Hepatocyte (in vitro differentiated cells): ENCODE results near the gene ZDHHC22. TPM values are rescaled to one million over a fixed set of nuclear protein-coding genes. Genes with fewer than 3 reads are reported as not detected.

ENCODE experiments used
- DNase-seq: peaks from one replicate; pipeline ENCODE4 v3.0.0-alpha.2; 2016; ENCODE audit warnings: low spot score
- H2AFZ ChIP-seq: fragments of 200-600 bp; sonication (generic); 2 replicates; pipeline ENCODE4 v1.6.0; 2016; ENCODE audit warnings: antibody characterized with exemption, mild to moderate bottlenecking
- H3K27ac ChIP-seq: fragments of 200-600 bp; sonication (generic); 2 replicates; pipeline ENCODE4 v1.5.1; 2016; ENCODE audit warnings: mild to moderate bottlenecking
- H3K27me3 ChIP-seq: fragments of 200-600 bp; sonication (generic); 2 replicates; pipeline ENCODE4 v1.6.1; 2016
- H3K36me3 ChIP-seq: fragments of 200-600 bp; sonication (generic); replicated peaks from 2 replicates; pipeline ENCODE4 v1.5.1; 2016; ENCODE audit warnings: low read depth; ENCODE audit not compliant: insufficient read depth
- H3K4me1 ChIP-seq: fragments of 200-600 bp; sonication (generic); 2 replicates; pipeline ENCODE4 v1.5.1; 2016; ENCODE audit warnings: mild to moderate bottlenecking, moderate library complexity; ENCODE audit not compliant: insufficient read depth
- H3K4me2 ChIP-seq: fragments of 200-600 bp; sonication (generic); 2 replicates; pipeline ENCODE4 v1.6.0; 2016
- H3K4me3 ChIP-seq: fragments of 200-600 bp; sonication (generic); 2 replicates; pipeline ENCODE4 v1.5.1; 2016; ENCODE audit warnings: mild to moderate bottlenecking
- H3K79me2 ChIP-seq: fragments of 200-600 bp; sonication (generic); 2 replicates; pipeline ENCODE4 v1.6.0; 2017; ENCODE audit warnings: mild to moderate bottlenecking
- H3K9me2 ChIP-seq: fragments of 200-600 bp; sonication (generic); replicated peaks from 2 replicates; pipeline ENCODE4 v1.6.0; 2017; ENCODE audit warnings: mild to moderate bottlenecking; ENCODE audit not compliant: insufficient read depth
- H3K9me3 ChIP-seq: fragments of 200-600 bp; sonication (generic); 2 replicates; pipeline ENCODE4 v1.5.1; 2016; ENCODE audit warnings: low read depth, mild to moderate bottlenecking
- H4K20me1 ChIP-seq: fragments of 200-600 bp; sonication (generic); 2 replicates; pipeline ENCODE4 v1.6.0; 2016; ENCODE audit warnings: mild to moderate bottlenecking; ENCODE audit not compliant: insufficient read depth, poor library complexity, severe bottlenecking
- CTCF ChIP-seq: fragments of 200-600 bp; sonication (generic); IDR thresholded peaks from 2 replicates; pipeline ENCODE4 v1.5.1; 2016; ENCODE audit warnings: antibody characterized with exemption, mild to moderate bottlenecking; ENCODE audit not compliant: poor library complexity
- EZH2 ChIP-seq: fragments of 200-600 bp; sonication (generic); IDR thresholded peaks from 2 replicates; pipeline ENCODE4 v1.6.1; 2016; ENCODE audit warnings: antibody characterized with exemption, mild to moderate bottlenecking, borderline replicate concordance
- EZH2phosphoT487 ChIP-seq: fragments of 200-600 bp; sonication (generic); IDR thresholded peaks from one replicate; pipeline ENCODE4 v1.6.1; 2018; ENCODE audit warnings: antibody characterized with exemption, mild to moderate bottlenecking, low read depth, moderate library complexity; ENCODE audit not compliant: unreplicated experiment, severe bottlenecking
- WGBS: methylation state at CpG from one replicate; pipeline ENCODE4 v1.1.6; 2016; ENCODE audit warnings: low lambda C conversion rate; ENCODE audit errors: missing lambda C conversion rate; 5-methylcytosine and 5-hydroxymethylcytosine counted together
- polyA plus RNA-seq: library from polyadenylated mRNA; unstranded; fragments of >200 nt; fragmentation: Nextera tagmentation; extraction: Ambion mirVana; gene quantifications from 2 replicates; pipeline ENCODE4 v1.2.1, GENCODE V29; 2016
- total RNA-seq: library from RNA; depleted of rRNA; stranded (reverse); fragments of >200 nt; gene quantifications from 2 replicates; pipeline ENCODE4 v1.2.3, GENCODE V29; 2014

Gene ZDHHC22
- total and polyA plus RNA-seq, 2 experiments from 2014 or later = not detected

- H3K4me2 ChIP-seq = peak overlapping the region; percentile 17
- no peaks in the 10 kb centered on the region for H3K27me3 ChIP-seq
- no peak for DNase-seq
- no peaks in the 10 kb centered on the region for H3K79me2 ChIP-seq
- H3K9me2 ChIP-seq = no peaks in the 10 kb centered on the region
- H3K27ac ChIP-seq = peak overlapping the region; percentile 50
- H2AFZ ChIP-seq = peak overlapping the region; percentile 23
- H3K4me1 ChIP-seq = peaks cover 25% of the 10 kb centered on the region
- no peaks in the 10 kb centered on the region for H3K36me3 ChIP-seq
- H4K20me1 ChIP-seq = no peaks in the 10 kb centered on the region
- no peak overlapping the region for H3K4me3 ChIP-seq
- 57% methylated on average over 5 of the region's 5 CpGs for WGBS
- no peaks in the 10 kb centered on the region for H3K9me3 ChIP-seq
- TF ChIP-seq EZH2phosphoT487 (no peak), CTCF (no peak), EZH2 (no peak)
Measured at GRCh38 chr14:77084985-77085384, 56.6 kb downstream of the ZDHHC22 start.

- Histone ChIP-seq H3K36me3 (no peaks in the 10 kb centered on the region), H3K9me2 (no peaks in the 10 kb centered on the region), H3K9me3 (no peaks in the 10 kb centered on the region), H3K79me2 (no peaks in the 10 kb centered on the region), H3K4me1 (peaks cover 25% of the 10 kb centered on the region), H4K20me1 (no peaks in the 10 kb centered on the region), H2AFZ (no peak overlapping the region), H3K27me3 (no peaks in the 10 kb centered on the region), H3K27ac (no peak overlapping the region), H3K4me2 (no peak overlapping the region), H3K4me3 (no peak overlapping the region)
- WGBS = 63% methylated on average over 3 of the region's 3 CpGs
- DNase-seq = no peak
- TF ChIP-seq EZH2 (no peak), EZH2phosphoT487 (no peak), CTCF (no peak)
Measured at GRCh38 chr14:77083082-77083481, 58.5 kb downstream of the ZDHHC22 start.

- H3K27ac ChIP-seq = no peak overlapping the region
- WGBS = 82% methylated on average over 3 of the region's 3 CpGs
- H3K4me3 ChIP-seq = no peak overlapping the region
- no peak overlapping the region for H2AFZ ChIP-seq
- H3K27me3 ChIP-seq = no peaks in the 10 kb centered on the region
- no peaks in the 10 kb centered on the region for H4K20me1 ChIP-seq
- H3K79me2 ChIP-seq = no peaks in the 10 kb centered on the region
- H3K9me2 ChIP-seq = no peaks in the 10 kb centered on the region
- DNase-seq = no peak
- H3K4me2 ChIP-seq = no peak overlapping the region
- TF ChIP-seq CTCF = no peak
- no peak for TF ChIP-seq EZH2phosphoT487
- no peak for TF ChIP-seq EZH2
- peaks cover 20% of the 10 kb centered on the region for H3K4me1 ChIP-seq
- no peaks in the 10 kb centered on the region for H3K9me3 ChIP-seq
- H3K36me3 ChIP-seq = no peaks in the 10 kb centered on the region
Measured at GRCh38 chr14:77082356-77082755, 59.2 kb downstream of the ZDHHC22 start.

Other genes starting within 250 kb of the ZDHHC22 start
- 26.8 and 34.5 TPM in 2 replicates for gene IRF2BPL, start 113.1 kb downstream of the ZDHHC22 start, total RNA-seq
- gene IRF2BPL, start 113.1 kb downstream of the ZDHHC22 start, polyA plus RNA-seq = 38.9 and 52.1 TPM in 2 replicates
- 25.6 and 29.6 TPM in 2 replicates for gene CIPC, start 43.5 kb downstream of the ZDHHC22 start, total RNA-seq
- 9.6 and 10.5 TPM in 2 replicates for gene CIPC, start 43.5 kb downstream of the ZDHHC22 start, polyA plus RNA-seq
- 4.9 and 5.1 TPM in 2 replicates for gene TMEM63C, start 40.0 kb upstream of the ZDHHC22 start, total RNA-seq
- gene TMEM63C, start 40.0 kb upstream of the ZDHHC22 start, polyA plus RNA-seq = 5.4 and 9.7 TPM in 2 replicates
- gene NGB, start 129.4 kb upstream of the ZDHHC22 start, total RNA-seq = not detected in 2 replicates
- gene NGB, start 129.4 kb upstream of the ZDHHC22 start, polyA plus RNA-seq = not detected in 2 replicates
- 13.7 and 21.1 TPM in 2 replicates for gene POMT2, start 179.1 kb upstream of the ZDHHC22 start, total RNA-seq
- gene POMT2, start 179.1 kb upstream of the ZDHHC22 start, polyA plus RNA-seq = 28.7 and 39.3 TPM in 2 replicates
- 34.7 and 37.6 TPM in 2 replicates for gene GSTZ1, start 179.2 kb upstream of the ZDHHC22 start, total RNA-seq
- 23.5 and 23.9 TPM in 2 replicates for gene GSTZ1, start 179.2 kb upstream of the ZDHHC22 start, polyA plus RNA-seq
- 15.8 and 16.0 TPM in 2 replicates for gene TMED8, start 235.3 kb upstream of the ZDHHC22 start, total RNA-seq
- gene TMED8, start 235.3 kb upstream of the ZDHHC22 start, polyA plus RNA-seq = 4.0 and 4.2 TPM in 2 replicates
- 0.90 and 1.2 TPM in 2 replicates for gene SAMD15, start 235.6 kb upstream of the ZDHHC22 start, total RNA-seq
- gene SAMD15, start 235.6 kb upstream of the ZDHHC22 start, polyA plus RNA-seq = 0.51 and 2.2 TPM in 2 replicates